Esophagus mucosa (tissue), 1 donor: ENCODE measurements around the gene MAD1L1. TPM values are rescaled to one million over a fixed set of nuclear protein-coding genes. Genes with fewer than 3 reads are reported as not detected.

Source experiments
- ATAC-seq: fragments of 200-7000 bp; cut with Tn5 transposase; one replicate; pipeline ENCODE4 v1.9.1; 2020
- total RNA-seq: library from RNA; stranded (reverse); gene quantifications from one replicate; pipeline ENCODE4 v1.2.4, GENCODE V29; 2023
- donor health status: DM: yes; HTN: yes; CAD: no.

MAD1L1 gene
- total RNA-seq, 1 donor from 2014 or later = 23.7 TPM

DNA sequence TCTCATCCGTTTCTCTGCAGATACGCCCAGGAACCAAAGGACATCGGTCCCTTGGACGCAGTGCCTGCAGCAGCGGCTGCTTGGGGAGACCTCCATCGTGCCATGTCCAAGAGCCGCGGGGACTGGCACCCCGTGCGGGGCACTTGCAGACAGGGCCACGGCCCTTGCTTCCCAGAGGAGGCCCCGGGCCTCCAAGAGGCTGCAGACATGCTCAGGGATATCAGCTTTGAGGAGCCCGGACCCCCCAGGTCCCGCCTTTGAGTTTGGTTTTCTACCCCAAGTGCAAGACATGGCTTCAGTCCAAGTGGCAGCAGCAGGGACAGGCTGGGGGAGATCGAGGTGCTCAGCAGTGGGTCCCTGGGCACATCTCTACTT, 283.1 kb downstream of the MAD1L1 start:
- no peak for ATAC-seq

GRCh38 chr7:1948887-1949680, 283.7 kb downstream of the MAD1L1 start:
- ATAC-seq = no peak

DNA sequence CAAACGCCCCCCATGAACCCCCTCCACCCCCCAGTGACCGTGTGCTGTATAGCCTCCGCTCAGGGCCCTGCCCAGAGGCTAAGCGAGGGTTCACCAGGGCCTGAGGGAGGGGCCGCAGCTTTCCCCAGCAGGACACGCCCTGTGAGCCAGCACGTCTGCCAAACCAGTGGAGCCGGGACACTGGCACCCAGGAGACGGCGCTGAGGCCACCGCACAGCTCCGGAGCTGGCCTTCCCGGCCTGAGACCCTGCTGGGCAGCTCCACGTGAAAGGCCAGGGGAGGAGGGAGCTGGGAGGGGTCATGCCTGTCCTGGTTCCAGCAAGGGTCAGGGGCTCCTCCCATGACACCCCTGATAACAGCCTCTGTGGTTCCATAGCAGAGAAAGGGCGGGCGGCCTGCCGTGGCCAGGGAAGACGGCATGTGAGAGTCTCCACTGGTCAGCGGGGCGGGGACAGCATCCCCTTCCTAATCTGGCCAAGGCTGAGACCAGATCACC, 284.4 kb downstream of the MAD1L1 start:
- ATAC-seq = peak; percentile 61

DNA sequence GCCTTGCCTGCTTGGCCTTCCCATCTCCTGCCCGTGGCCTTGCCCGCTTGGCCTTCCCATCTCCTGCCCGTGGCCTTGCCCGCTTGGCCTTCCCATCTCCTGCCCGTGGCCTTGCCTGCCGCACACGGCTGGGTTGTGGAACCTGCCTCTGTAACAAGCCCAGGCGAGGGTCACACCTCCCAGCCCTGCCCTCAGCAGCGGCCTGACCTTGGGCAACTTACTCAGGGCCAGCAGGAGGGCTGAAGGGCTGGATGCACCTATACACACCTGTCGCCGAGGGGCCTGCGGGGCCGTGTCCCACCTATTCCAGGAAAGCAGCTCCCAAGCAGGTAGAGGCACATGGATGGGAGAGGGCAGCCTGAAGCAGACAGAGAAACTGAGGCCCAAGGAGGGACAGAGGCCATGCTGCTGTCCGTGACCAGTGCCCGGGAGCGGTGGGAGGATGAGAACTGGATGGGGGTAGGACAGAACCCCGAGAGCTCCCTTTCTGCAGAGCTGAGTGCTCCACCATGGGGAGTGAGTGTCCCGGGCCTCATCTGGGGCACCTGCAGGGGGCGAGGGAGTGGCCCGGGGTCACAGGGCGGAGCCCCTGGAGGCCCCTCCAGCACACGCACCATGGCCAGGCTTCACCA, 285.0 kb downstream of the MAD1L1 start:
- ATAC-seq = peak; percentile 22

GRCh38 chr7:1946773-1947450, 285.8 kb downstream of the MAD1L1 start:
- ATAC-seq = no peak

GRCh38 chr7:1946025-1946772, 286.5 kb downstream of the MAD1L1 start:
- ATAC-seq = no peak

- ATAC-seq = no peak
Observed at GRCh38 chr7:1945558-1945957, 287.2 kb downstream of the MAD1L1 start.

DNA sequence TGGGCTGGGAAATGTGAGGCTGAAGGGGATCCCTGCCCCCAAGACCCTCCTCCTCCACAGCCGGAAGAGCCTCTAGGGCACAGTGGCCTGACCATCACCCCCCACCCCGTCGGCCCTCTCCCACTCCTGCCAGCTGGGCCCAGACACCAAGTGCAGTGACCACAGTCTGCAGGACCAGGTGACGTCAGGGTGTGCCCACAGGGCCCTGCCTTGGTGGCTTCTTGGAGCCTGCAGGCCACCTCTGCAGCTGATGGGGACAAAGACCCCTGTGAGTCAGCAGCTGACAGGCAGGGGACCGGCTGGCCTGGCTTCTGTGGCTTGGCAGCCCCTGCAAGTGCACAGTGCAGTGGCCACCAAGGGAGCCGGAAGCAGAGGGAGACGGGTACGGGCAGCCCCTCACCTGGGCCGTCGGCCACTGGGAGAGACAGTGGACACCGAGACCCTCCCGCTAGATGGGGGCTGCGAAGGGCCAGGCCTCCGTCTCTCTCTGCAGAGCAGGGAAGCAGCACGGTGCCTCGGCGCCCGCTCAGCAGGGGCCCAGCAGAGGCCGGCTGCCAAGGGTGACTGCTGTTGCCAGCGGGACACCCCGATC, 288.0 kb downstream of the MAD1L1 start:
- ATAC-seq = no peak

- ATAC-seq = no peak
Observed at GRCh38 chr7:1943933-1944618, 288.7 kb downstream of the MAD1L1 start.

DNA sequence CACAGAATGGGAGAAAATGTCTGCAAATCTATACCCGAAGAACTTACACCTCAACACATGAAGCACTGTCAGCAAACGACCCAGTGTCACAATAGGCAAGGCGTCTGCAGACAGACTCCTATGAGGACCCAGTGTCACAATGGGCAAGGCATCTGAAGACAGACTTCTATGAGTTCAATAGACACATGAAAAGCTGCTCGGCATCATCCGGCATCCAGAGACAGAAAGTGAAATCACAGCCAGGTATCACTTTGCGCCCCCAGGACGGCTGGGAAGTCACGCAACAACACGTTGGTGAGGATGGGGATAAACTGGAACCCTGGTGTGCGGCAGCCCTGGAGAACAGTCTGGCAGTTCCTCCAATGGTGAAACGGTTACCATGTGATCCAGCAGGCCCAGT, 289.4 kb downstream of the MAD1L1 start:
- no peak for ATAC-seq

DNA sequence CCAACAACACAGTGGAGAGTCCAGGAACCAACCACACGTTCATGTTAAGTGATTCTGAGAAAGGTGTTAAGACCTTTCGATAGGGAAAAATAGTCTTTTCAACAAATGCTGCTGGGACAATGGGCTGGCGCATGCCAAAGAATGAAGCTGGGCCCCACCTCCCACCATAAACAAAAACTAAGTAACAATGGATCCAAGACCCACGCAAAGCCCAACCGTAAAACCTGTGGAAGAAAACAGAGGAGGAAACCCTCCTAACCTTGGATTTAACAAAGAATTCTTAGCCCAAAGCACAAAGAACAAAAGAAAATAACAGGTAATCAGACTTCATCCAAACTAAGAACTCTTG, 289.8 kb downstream of the MAD1L1 start:
- ATAC-seq = no peak

DNA sequence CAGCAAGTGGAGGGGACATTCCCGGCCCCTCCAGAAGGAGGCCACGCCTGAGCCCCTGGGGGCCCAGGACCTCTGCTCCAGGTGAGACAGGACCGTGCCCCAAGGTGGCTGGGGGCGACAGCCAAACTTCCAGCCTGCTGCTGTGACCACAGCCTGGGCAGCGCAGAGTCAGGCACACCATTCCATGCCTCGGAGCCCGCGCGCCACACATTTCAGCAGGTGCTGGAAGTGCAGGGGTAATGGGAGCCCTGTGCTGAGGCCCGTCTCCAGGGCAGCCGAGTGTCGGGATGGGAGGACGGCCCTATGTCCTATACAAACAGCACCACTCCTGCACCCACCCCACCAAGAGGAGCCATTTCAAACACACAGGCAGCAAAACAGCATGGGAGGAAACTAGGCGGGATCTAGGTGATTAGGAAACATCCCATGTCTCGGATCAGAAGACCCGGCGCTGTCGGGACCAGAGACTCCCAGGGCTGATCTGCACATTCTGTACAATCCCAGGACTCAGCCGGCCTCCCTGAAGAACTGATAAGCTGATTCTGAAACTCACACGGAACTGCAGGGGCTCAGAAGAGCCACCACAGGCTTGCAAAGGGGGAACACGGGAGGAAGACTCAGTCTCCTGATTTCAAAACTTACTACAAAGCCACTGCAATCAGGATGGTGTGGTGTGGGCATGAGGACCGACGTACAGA, 290.4 kb downstream of the MAD1L1 start:
- ATAC-seq = no peak

- ATAC-seq = no peak
Observed at GRCh38 chr7:1941464-1942242, 291.1 kb downstream of the MAD1L1 start.

GRCh38 chr7:1940863-1941262, 291.9 kb downstream of the MAD1L1 start:
- ATAC-seq = peak; percentile 6

DNA sequence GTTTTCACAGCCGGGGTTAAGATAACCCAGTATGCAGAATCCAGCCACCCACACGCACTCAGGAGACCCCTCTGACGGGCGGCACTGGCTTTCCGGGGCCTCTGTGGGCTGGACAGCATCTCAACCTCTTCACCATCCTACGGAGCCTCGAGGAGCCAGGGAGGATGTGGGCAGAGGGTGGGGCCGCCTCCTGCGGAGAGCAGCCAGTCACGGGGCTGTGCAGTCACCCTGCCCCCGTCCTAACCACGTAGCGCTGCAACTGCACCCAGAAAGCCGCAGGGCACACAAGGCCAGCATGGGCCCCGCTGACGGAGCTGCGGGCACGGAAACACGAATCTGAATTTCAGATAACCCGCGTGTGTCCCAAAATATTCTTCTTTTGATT, 292.4 kb downstream of the MAD1L1 start:
- ATAC-seq = peak; percentile 83

- peak; percentile 22 for ATAC-seq
Observed at GRCh38 chr7:1939434-1940401, 293.0 kb downstream of the MAD1L1 start.

DNA sequence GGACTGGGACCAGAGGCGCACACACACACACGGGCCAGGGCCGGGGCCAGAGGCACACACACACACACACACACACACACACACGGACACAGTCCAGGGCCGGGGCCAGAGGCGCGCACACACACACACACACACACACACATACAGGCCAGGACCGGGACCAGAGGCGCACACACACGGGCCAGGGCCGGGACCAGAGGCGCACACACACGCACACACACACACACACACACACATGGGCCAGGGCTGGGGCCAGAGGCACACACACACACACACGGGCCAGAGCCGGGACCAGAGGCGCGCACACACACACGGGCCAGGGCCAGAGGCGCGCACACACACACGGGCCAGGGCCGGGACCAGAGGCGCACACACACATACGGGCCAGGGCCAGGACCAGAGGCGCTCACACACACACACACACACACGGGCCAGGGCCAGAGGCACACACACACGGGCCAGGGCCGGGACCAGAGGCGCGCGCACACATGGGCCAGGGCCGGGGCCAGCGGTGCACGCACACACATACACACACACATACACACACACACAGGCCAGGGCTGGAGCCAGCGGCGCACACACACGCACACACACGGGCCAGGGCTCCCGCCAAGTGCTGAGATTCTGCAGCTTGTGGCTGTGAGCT, 293.8 kb downstream of the MAD1L1 start:
- ATAC-seq = peak; percentile 4

- ATAC-seq = no peak
Observed at GRCh38 chr7:1937252-1937605, 295.5 kb downstream of the MAD1L1 start.
